IPS-NIHi7 (cell line): ENCODE results near the gene SFN.

Source experiments
- DNase-seq: peaks from one replicate; pipeline ENCODE4 v3.0.0; 2012; ENCODE audit warnings: mixed read lengths; ENCODE audit errors: extremely low spot score

SFN gene

GRCh38 chr1:26911399-26912146 is 48.6 kb downstream of the SFN start:
- no peak for DNase-seq

GRCh38 chr1:26912147-26912490 is 49.2 kb downstream of the SFN start:
- DNase-seq, result no peak

GRCh38 chr1:26913389-26913753 is 50.4 kb downstream of the SFN start:
- DNase-seq, result no peak
